ENCODE data around the gene ASPN.

The ASPN gene

DNA sequence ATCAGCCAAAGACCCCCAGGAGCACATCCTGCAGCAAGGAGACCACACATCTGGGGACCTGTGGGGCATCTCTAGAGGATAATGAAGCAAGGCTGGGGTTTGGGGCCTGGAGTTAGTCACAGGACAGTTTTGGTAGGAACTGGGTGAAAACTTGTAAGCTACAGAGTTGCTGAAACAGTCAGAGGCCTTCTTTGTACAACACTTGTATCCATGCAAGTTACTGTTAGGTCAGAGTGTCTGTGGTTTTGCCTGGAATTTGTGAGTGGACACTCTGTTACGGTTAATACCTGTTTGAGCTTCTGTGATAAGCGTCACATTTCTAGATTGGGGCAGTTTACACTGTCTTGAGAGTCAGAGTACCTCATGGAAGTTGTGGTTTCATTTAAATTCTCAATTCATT, 22.6 kb upstream of the ASPN start:
- H3K9ac ChIP-seq (ENCODE audit: low read depth, low read length) = no peak overlapping the region
- peaks cover 9% of the 10 kb centered on the region for H3K4me1 ChIP-seq (ENCODE audit: control insufficient read depth, insufficient read depth, low read length)
- H3K36me3 ChIP-seq (ENCODE audit: control insufficient read depth, insufficient read depth, low read length) = no peaks in the 10 kb centered on the region
- H3K9me3 ChIP-seq (ENCODE audit: control insufficient read depth, insufficient read depth, low read length) = no peaks in the 10 kb centered on the region
- no peak overlapping the region for H3K4me3 ChIP-seq (ENCODE audit: low read depth, low read length)
- H3K27ac ChIP-seq (ENCODE audit: low read depth, low read length) = no peak overlapping the region
- H3K27me3 ChIP-seq (ENCODE audit: control insufficient read depth, insufficient read depth, low read length) = no peaks in the 10 kb centered on the region

DNA sequence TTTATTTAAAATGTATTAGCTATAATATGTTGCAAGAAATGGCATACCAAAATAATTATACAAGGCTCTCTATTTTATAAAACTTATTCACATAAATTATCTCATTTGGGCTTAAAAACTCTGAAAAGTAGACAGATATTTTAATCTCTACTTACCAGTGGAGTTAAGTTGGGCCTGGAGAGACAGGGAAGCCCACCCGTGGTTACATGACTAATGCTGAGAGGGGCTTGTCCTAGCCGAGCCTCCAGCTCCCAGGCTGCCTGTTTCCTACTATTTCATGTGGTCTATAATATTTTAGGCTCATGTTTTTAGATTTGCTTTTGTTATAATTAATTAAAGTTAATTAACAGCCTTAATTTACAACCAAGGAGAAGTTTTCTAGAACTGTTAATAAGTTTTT, 20.9 kb upstream of the ASPN start:
- no peak overlapping the region for H3K4me3 ChIP-seq (ENCODE audit: low read depth, low read length)

GRCh38 chr9:92501671-92502393, 19.5 kb upstream of the ASPN start:
- Histone ChIP-seq H3K9me3 (ENCODE audit: control insufficient read depth, insufficient read depth, low read length) (no peaks in the 10 kb centered on the region), H3K27ac (ENCODE audit: low read depth, low read length) (no peak overlapping the region), H3K27me3 (ENCODE audit: control insufficient read depth, insufficient read depth, low read length) (no peaks in the 10 kb centered on the region), H3K4me1 (ENCODE audit: control insufficient read depth, insufficient read depth, low read length) (peaks cover 9% of the 10 kb centered on the region), H3K9ac (ENCODE audit: low read depth, low read length) (no peak overlapping the region), H3K36me3 (ENCODE audit: control insufficient read depth, insufficient read depth, low read length) (no peaks in the 10 kb centered on the region), H3K4me3 (ENCODE audit: low read depth, low read length) (no peak overlapping the region)

More for the DNA sequence above, 20.9 kb upstream of the ASPN start:
- Histone ChIP-seq H3K9me3 (ENCODE audit: control insufficient read depth, insufficient read depth, low read length) (no peaks in the 10 kb centered on the region), H3K36me3 (ENCODE audit: control insufficient read depth, insufficient read depth, low read length) (no peaks in the 10 kb centered on the region), H3K27me3 (ENCODE audit: control insufficient read depth, insufficient read depth, low read length) (no peaks in the 10 kb centered on the region), H3K4me1 (ENCODE audit: control insufficient read depth, insufficient read depth, low read length) (peaks cover 9% of the 10 kb centered on the region), H3K27ac (ENCODE audit: low read depth, low read length) (no peak overlapping the region), H3K9ac (ENCODE audit: low read depth, low read length) (no peak overlapping the region)

GRCh38 chr9:92500725-92501124, 18.4 kb upstream of the ASPN start:
- no peak overlapping the region for H3K27ac ChIP-seq (ENCODE audit: low read depth, low read length)
- no peaks in the 10 kb centered on the region for H3K36me3 ChIP-seq (ENCODE audit: control insufficient read depth, insufficient read depth, low read length)
- H3K9me3 ChIP-seq (ENCODE audit: control insufficient read depth, insufficient read depth, low read length) = no peaks in the 10 kb centered on the region
- H3K9ac ChIP-seq (ENCODE audit: low read depth, low read length) = no peak overlapping the region
- H3K4me3 ChIP-seq (ENCODE audit: low read depth, low read length) = no peak overlapping the region
- no peaks in the 10 kb centered on the region for H3K27me3 ChIP-seq (ENCODE audit: control insufficient read depth, insufficient read depth, low read length)
- H3K4me1 ChIP-seq (ENCODE audit: control insufficient read depth, insufficient read depth, low read length) = peaks cover 9% of the 10 kb centered on the region

- Histone ChIP-seq H3K27ac (ENCODE audit: low read depth, low read length) (no peak overlapping the region), H3K9ac (ENCODE audit: low read depth, low read length) (no peak overlapping the region), H3K9me3 (ENCODE audit: control insufficient read depth, insufficient read depth, low read length) (no peaks in the 10 kb centered on the region), H3K27me3 (ENCODE audit: control insufficient read depth, insufficient read depth, low read length) (no peaks in the 10 kb centered on the region), H3K4me1 (ENCODE audit: control insufficient read depth, insufficient read depth, low read length) (peaks cover 7% of the 10 kb centered on the region), H3K4me3 (ENCODE audit: low read depth, low read length) (no peak overlapping the region), H3K36me3 (ENCODE audit: control insufficient read depth, insufficient read depth, low read length) (no peaks in the 10 kb centered on the region)
These were observed 17.4 kb upstream of the ASPN start for GRCh38 chr9:92499701-92500100.

DNA sequence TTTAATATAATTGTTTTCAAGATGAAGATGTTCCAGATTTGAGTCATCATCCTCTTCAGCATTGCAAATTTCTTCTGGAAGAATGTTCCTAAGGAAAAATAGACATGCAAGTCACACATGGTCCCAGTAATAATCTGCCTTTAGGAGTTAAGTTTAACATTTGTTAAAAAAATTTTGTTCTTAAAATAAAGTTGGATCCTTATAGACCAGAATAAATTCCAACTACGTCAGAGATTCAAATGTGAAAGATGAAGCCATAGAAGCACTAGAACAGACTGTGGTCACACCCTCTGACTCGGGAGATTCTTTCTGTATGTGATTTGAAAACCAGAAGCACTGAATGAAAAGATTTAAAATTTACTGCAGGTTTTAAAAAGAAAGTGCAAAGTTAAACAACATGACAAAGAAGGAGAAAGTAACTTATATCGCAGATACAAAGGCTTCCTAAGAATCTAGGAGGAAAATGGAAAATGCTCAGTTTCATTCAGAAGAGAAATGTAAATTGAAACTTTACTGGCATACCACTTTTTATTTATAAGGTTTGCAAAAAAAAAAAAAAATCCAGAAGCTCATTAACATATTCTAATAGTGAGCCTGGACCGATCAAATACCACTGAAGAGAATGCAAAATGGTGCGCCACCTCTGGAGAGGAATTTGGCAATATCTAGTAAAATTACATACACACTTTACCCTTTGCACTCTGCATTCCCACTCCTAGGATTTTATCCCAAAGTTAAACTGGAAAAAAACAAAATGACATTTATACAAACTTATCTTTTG, 14.3 kb upstream of the ASPN start:
- no peak overlapping the region for H3K27ac ChIP-seq (ENCODE audit: low read depth, low read length)
- H3K4me3 ChIP-seq (ENCODE audit: low read depth, low read length) = no peak overlapping the region
- H3K4me1 ChIP-seq (ENCODE audit: control insufficient read depth, insufficient read depth, low read length) = no peaks in the 10 kb centered on the region

DNA sequence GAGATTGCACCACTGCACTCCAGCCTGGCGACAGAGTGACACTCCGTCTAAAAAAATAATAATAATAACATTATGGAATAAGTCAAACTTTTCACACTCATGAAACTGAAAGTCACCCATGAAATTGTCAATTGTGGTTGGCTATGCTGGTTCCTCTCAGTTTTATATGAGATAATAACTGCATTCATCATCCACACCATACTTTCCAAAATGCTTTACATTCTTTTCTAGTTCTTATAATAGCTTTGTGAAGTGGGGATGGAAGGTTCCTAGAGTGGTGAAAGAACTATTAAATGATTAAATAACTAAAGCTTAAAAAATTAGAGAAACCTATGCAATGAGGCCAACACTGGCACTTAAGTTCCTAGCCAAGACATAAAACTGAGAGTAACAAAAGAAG, 12.6 kb upstream of the ASPN start:
- Histone ChIP-seq H3K36me3 (ENCODE audit: control insufficient read depth, insufficient read depth, low read length) (no peaks in the 10 kb centered on the region), H3K4me3 (ENCODE audit: low read depth, low read length) (no peak overlapping the region), H3K27me3 (ENCODE audit: control insufficient read depth, insufficient read depth, low read length) (no peaks in the 10 kb centered on the region), H3K27ac (ENCODE audit: low read depth, low read length) (no peak overlapping the region), H3K9ac (ENCODE audit: low read depth, low read length) (no peak overlapping the region), H3K4me1 (ENCODE audit: control insufficient read depth, insufficient read depth, low read length) (no peaks in the 10 kb centered on the region), H3K9me3 (ENCODE audit: control insufficient read depth, insufficient read depth, low read length) (no peaks in the 10 kb centered on the region)

More for the DNA sequence above, 14.3 kb upstream of the ASPN start:
- Histone ChIP-seq H3K27me3 (ENCODE audit: control insufficient read depth, insufficient read depth, low read length) (no peaks in the 10 kb centered on the region), H3K36me3 (ENCODE audit: control insufficient read depth, insufficient read depth, low read length) (no peaks in the 10 kb centered on the region), H3K9ac (ENCODE audit: low read depth, low read length) (no peak overlapping the region), H3K9me3 (ENCODE audit: control insufficient read depth, insufficient read depth, low read length) (no peaks in the 10 kb centered on the region)

DNA sequence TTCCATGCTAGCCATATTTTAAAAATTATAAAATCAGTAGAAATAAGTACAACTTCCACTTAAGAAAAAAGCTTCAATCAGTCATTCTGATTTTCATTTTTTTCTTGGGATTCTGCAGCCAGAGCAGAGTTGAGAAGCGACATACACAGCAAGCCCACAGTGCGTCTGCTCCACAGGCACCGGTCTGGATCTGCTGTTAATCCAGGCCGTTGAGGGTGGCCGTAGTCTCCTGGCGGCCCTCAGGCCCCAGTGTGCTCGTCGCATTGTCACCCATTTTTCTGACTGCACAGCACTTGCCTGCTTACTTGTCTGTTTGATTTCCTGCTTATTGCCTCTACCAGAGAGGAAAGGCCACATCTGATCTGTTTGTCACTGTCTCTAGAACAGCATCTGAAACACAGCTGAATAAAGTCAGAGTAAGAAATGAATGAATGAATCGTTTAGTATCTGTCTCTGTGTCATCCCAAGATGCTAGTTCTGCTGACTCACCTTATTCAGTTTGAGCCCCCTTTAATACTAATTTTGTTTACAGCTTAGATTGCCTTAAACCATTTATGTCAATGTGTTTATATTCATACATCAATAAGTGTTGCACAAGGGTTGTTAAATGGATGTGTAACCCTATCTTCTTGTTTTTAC, 11.6 kb upstream of the ASPN start:
- Histone ChIP-seq H3K9me3 (ENCODE audit: control insufficient read depth, insufficient read depth, low read length) (no peaks in the 10 kb centered on the region), H3K27me3 (ENCODE audit: control insufficient read depth, insufficient read depth, low read length) (no peaks in the 10 kb centered on the region), H3K27ac (ENCODE audit: low read depth, low read length) (no peak overlapping the region)

DNA sequence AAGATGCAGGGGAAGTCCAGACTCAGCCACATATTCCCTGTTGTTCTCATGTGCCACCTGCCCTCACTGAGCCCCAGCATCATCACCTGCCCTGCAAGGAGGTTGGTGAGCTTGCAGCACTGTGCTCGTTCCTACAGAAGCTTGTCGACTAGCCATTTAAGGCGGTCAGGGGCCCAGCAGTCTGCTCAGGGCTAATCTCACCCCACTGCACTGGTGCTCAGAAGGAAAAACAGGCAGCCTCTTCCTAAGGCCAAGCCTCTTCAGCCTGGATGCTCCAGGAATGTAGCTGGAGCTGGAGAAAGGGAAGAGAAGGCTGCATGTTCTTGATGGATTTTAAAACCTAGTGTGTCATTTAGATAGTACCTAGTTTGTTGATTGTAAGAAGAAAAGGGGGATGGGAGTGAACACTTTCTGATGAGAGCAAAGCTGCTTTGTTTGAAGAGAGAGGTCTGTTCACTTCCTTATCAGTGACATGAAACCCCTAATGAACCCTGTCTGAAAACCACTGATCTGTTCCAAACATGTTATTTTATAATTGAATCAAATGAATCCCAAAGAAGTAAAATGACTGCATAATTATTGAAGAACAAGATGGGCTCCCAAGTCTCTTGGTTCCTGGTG, 10.6 kb upstream of the ASPN start:
- H3K27me3 ChIP-seq (ENCODE audit: control insufficient read depth, insufficient read depth, low read length) = no peaks in the 10 kb centered on the region
- no peak overlapping the region for H3K9ac ChIP-seq (ENCODE audit: low read depth, low read length)
- no peak overlapping the region for H3K27ac ChIP-seq (ENCODE audit: low read depth, low read length)
- no peaks in the 10 kb centered on the region for H3K4me1 ChIP-seq (ENCODE audit: control insufficient read depth, insufficient read depth, low read length)
- no peaks in the 10 kb centered on the region for H3K9me3 ChIP-seq (ENCODE audit: control insufficient read depth, insufficient read depth, low read length)
- H3K4me3 ChIP-seq (ENCODE audit: low read depth, low read length) = no peak overlapping the region
- no peaks in the 10 kb centered on the region for H3K36me3 ChIP-seq (ENCODE audit: control insufficient read depth, insufficient read depth, low read length)

More for the DNA sequence above, 11.6 kb upstream of the ASPN start:
- H3K4me1 ChIP-seq (ENCODE audit: control insufficient read depth, insufficient read depth, low read length) = no peaks in the 10 kb centered on the region
- H3K36me3 ChIP-seq (ENCODE audit: control insufficient read depth, insufficient read depth, low read length) = no peaks in the 10 kb centered on the region
- no peak overlapping the region for H3K4me3 ChIP-seq (ENCODE audit: low read depth, low read length)
- H3K9ac ChIP-seq (ENCODE audit: low read depth, low read length) = no peak overlapping the region

GRCh38 chr9:92488681-92489550, 6.6 kb upstream of the ASPN start:
- Histone ChIP-seq H3K27ac (ENCODE audit: low read depth, low read length) (no peak overlapping the region), H3K36me3 (ENCODE audit: control insufficient read depth, insufficient read depth, low read length) (no peaks in the 10 kb centered on the region), H3K4me3 (ENCODE audit: low read depth, low read length) (no peak overlapping the region), H3K27me3 (ENCODE audit: control insufficient read depth, insufficient read depth, low read length) (no peaks in the 10 kb centered on the region), H3K9ac (ENCODE audit: low read depth, low read length) (no peak overlapping the region), H3K9me3 (ENCODE audit: control insufficient read depth, insufficient read depth, low read length) (no peaks in the 10 kb centered on the region), H3K4me1 (ENCODE audit: control insufficient read depth, insufficient read depth, low read length) (no peaks in the 10 kb centered on the region)
